ENCODE data around the gene GAS5.

GAS5 gene

DNA sequence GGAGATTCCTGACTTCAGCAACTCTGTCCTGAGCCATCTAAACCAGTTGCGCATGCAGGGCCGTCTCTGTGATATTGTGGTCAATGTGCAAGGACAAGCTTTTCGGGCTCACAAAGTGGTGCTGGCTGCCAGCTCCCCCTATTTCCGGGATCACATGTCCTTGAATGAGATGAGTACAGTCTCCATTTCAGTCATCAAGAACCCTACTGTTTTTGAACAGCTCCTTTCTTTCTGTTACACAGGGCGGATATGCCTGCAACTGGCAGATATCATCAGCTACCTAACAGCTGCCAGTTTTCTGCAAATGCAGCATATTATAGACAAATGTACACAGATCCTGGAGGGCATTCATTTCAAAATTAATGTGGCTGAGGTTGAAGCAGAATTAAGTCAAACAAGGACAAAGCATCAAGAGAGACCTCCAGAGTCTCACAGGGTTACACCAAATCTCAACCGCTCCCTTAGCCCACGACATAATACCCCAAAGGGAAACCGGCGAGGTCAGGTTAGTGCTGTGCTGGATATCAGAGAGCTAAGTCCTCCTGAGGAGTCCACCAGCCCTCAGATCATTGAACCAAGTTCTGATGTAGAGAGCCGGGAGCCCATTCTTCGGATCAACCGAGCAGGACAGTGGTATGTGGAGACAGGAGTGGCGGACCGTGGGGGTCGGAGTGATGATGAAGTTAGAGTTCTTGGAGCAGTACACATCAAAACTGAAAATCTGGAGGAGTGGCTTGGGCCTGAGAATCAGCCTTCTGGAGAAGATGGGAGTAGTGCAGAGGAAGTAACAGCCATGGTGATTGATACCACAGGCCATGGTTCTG lies 2.7 kb upstream of the GAS5 start:
- Histone ChIP-seq H3K4me3 (ENCODE audit: low read length) (no peak overlapping the region), H3K27ac (ENCODE audit: low read length) (no peak overlapping the region), H3K9me3 (ENCODE audit: control insufficient read depth, insufficient read depth, low read length) (no peaks in the 10 kb centered on the region), H3K4me1 (ENCODE audit: control insufficient read depth, insufficient read depth, low read length) (no peaks in the 10 kb centered on the region), H3K27me3 (ENCODE audit: control insufficient read depth, insufficient read depth, low read length) (no peaks in the 10 kb centered on the region), H3K36me3 (ENCODE audit: control insufficient read depth, insufficient read depth, low read length) (peaks cover 18% of the 10 kb centered on the region; the same call in 1 of the 2 replicates)
- no peak for DNase-seq (ENCODE audit: low read depth, low spot score)
- no CpG with 5 or more reads among the region's 15 CpGs for WGBS (ENCODE audit: insufficient coverage, insufficient read length)

DNA sequence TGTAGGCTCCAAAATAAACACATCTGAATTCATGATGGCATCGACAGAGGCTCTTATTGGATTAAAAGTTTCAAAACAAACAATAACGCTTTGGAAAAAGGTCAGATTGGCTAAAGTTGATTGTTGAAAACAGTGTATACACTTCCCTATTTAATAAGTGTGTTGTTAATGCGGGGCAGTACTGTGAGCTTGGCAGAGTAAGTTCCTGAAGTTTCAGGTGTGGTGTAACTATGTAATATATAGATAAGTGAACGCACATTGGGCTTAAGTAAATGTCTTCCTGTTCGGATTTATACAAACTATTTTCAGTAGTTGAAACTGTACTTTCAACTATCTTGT lies 1.2 kb upstream of the GAS5 start:
- WGBS (ENCODE audit: insufficient coverage, insufficient read length), result no CpG with 5 or more reads among the region's 5 CpGs
- no peak overlapping the region for H3K27ac ChIP-seq (ENCODE audit: low read length)
- no peaks in the 10 kb centered on the region for H3K27me3 ChIP-seq (ENCODE audit: control insufficient read depth, insufficient read depth, low read length)
- H3K4me1 ChIP-seq (ENCODE audit: control insufficient read depth, insufficient read depth, low read length), result no peaks in the 10 kb centered on the region
- peaks cover 31% of the 10 kb centered on the region; the same call in 1 of the 2 replicates for H3K36me3 ChIP-seq (ENCODE audit: control insufficient read depth, insufficient read depth, low read length)
- DNase-seq (ENCODE audit: low read depth, low spot score), result no peak
- H3K4me3 ChIP-seq (ENCODE audit: low read length), result peak overlapping the region; percentile 87; the same call in 1 of the 2 replicates
- H3K9me3 ChIP-seq (ENCODE audit: control insufficient read depth, insufficient read depth, low read length), result no peaks in the 10 kb centered on the region

DNA sequence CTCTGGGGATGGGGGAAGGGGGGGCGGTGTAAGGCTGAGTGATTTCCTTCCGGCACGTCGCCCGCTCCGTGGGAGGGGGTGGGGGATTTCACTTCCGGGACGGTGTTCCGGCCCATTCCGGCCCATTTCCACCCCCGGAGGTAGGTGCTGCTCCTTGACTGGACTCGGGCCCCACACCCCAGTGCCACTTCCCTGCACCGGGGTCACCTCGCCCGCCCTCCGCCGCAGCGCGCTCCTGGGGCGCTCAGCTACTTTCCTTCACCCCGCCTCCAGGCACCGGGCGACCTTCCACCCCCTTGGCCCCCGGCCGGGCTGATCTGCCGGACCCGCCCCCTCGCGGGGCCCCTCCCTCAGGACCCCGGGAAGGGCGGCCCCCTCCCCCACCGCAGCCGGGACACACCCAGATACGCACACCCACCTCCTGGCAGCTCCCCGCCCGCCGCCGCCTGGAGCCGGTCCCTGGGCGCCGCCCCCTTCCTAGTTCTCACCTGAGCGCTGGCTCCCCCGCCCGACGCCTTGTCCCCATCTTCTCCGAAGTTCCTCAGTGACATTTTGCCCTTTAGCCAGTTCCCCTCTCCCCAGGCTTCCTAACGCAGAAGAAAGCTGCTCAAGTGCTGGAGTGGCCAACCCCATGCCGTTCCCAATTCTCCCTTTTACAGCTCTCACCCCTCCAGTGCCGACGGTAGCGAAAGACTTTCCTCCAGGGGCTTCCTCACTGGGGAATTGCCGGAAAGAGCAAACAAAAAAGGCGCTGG lies 654 bp upstream of the GAS5 start, which contains the start of gene ZBTB37:
Gene ZBTB37 (plus strand): TSS at position 115 of the 755 bp plus-strand sequence. CDS start 1,846 bp downstream, outside the sequence.
- peak; percentile 72 for DNase-seq (ENCODE audit: low read depth, low spot score)
- no peaks in the 10 kb centered on the region for H3K27me3 ChIP-seq (ENCODE audit: control insufficient read depth, insufficient read depth, low read length)
- peak within 1 kb of the TSS; percentile 98 for H3K4me3 ChIP-seq (ENCODE audit: low read length)
- H3K36me3 ChIP-seq (ENCODE audit: control insufficient read depth, insufficient read depth, low read length), result peaks cover 36% of the 10 kb centered on the region; the same call in 1 of the 2 replicates
- no peaks in the 10 kb centered on the region for H3K4me1 ChIP-seq (ENCODE audit: control insufficient read depth, insufficient read depth, low read length)
- WGBS (ENCODE audit: insufficient coverage, insufficient read length), result no CpG with 5 or more reads among the region's 53 CpGs
- H3K9me3 ChIP-seq (ENCODE audit: control insufficient read depth, insufficient read depth, low read length), result no peaks in the 10 kb centered on the region
- H3K27ac ChIP-seq (ENCODE audit: low read length), result peak within 1 kb of the TSS; percentile 13

DNA sequence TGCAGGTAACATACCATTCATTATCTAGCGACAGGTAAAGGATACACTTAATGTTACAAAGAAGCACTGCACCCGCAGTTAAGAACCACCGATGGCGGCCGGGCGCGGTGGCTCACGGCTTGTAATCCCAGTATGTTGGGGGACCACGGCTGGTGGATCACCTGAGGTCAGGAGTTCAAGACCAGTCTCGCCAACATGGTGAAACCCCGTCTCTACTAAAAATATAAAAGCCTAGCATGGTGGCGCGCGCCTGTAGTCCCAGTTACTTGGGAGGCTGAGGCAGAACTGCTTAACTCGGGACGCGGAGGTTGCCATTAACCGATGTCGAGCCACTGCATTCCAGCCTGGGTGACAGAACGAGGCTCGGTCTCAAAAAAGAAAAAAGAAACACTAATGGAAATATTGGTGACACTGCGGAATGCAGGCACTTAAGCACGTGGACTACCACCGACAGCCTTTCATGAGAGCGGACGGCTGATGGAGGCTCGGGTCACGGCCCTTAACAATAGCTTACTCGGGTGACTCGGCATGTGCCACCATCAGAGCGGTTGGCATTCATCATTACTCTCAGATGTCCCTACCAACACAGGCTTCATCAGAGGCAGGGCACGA lies 542 bp downstream of the GAS5 start:
- DNase-seq (ENCODE audit: low read depth, low spot score), result no peak
- WGBS (ENCODE audit: insufficient coverage, insufficient read length), result no CpG with 5 or more reads among the region's 32 CpGs
- H3K4me3 ChIP-seq (ENCODE audit: low read length), result peak overlapping the region; percentile 98
- no peaks in the 10 kb centered on the region for H3K9me3 ChIP-seq (ENCODE audit: control insufficient read depth, insufficient read depth, low read length)
- H3K36me3 ChIP-seq (ENCODE audit: control insufficient read depth, insufficient read depth, low read length), result peaks cover 39% of the 10 kb centered on the region; the same call in 1 of the 2 replicates
- no peaks in the 10 kb centered on the region for H3K27me3 ChIP-seq (ENCODE audit: control insufficient read depth, insufficient read depth, low read length)
- peak overlapping the region; percentile 13 for H3K27ac ChIP-seq (ENCODE audit: low read length)
- H3K4me1 ChIP-seq (ENCODE audit: control insufficient read depth, insufficient read depth, low read length), result no peaks in the 10 kb centered on the region

DNA sequence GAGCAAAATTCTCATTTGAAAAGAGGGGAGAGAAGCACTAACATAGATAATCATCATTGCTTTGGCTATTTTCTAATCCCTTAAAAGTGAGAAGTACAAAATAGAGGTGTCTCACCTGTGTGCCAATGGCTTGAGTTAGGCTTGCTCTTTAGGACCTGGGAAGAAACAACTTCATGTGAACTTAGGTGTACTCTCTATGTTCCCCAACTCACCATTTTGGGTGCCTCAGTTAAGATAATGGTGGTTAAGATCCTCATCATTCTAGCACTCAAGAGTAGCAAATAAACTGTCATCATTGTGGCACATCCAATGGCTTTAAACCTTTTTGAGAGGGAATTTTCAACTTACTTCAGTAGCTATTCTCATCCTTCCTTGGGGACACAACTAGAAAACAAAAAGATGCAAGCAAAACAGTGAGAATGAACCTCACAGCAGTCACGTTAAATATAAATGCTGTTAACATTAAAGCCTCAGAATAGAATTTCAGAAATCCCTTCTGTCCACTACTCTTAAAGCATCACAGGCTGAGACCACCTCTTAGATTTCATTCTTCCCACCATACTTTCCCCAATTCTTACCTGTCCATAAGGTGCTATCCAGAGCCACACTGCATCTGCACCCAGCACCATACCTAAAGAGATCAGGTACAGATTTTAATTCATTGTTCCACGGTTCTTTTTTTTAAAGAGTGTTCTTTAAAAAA lies 1.2 kb downstream of the GAS5 start:
- Histone ChIP-seq H3K27ac (ENCODE audit: low read length) (peak overlapping the region; percentile 25), H3K27me3 (ENCODE audit: control insufficient read depth, insufficient read depth, low read length) (no peaks in the 10 kb centered on the region), H3K4me1 (ENCODE audit: control insufficient read depth, insufficient read depth, low read length) (no peaks in the 10 kb centered on the region), H3K36me3 (ENCODE audit: control insufficient read depth, insufficient read depth, low read length) (peaks cover 39% of the 10 kb centered on the region; the same call in 1 of the 2 replicates), H3K4me3 (ENCODE audit: low read length) (peak overlapping the region; percentile 98), H3K9me3 (ENCODE audit: control insufficient read depth, insufficient read depth, low read length) (no peaks in the 10 kb centered on the region)
- WGBS (ENCODE audit: insufficient coverage, insufficient read length), result no CpG with 5 or more reads among the region's 2 CpGs
- no peak for DNase-seq (ENCODE audit: low read depth, low spot score)

DNA sequence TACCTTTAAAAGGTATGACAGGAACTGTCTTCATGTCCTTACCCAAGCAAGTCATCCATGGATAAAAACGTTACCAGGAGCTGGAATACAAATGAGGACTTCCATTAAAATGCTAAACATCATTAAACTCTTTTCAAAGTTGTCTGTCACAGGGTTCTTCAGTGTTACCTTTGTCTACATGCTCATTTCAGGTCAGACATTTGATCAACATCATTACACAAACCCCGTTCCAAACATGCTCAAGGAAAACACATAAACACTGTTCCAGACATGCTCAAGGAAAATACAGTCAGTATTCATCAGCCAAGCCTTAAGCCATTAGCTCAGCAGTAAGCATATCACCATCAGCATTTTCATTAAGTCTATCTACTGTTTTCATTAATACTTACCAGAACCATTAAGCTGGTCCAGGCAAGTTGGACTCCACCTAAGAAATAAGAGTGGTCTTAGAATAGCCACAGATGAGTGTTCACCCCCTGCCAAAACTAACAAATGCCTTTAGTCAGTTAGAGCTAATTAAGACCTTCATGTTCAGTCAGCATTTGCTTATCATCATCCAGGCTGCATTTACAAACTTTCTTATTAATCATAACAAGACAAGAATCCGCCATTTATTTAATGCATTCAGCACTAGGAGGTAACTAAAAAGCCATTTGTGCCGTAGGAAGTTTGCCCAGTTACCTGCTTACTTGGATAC lies 2.2 kb downstream of the GAS5 start:
- peak overlapping the region; percentile 25 for H3K27ac ChIP-seq (ENCODE audit: low read length)
- DNase-seq (ENCODE audit: low read depth, low spot score), result no peak
- WGBS (ENCODE audit: insufficient coverage, insufficient read length), result no CpG with 5 or more reads among the region's 4 CpGs
- peaks cover 39% of the 10 kb centered on the region; the same call in 1 of the 2 replicates for H3K36me3 ChIP-seq (ENCODE audit: control insufficient read depth, insufficient read depth, low read length)
- H3K9me3 ChIP-seq (ENCODE audit: control insufficient read depth, insufficient read depth, low read length), result no peaks in the 10 kb centered on the region
- H3K4me1 ChIP-seq (ENCODE audit: control insufficient read depth, insufficient read depth, low read length), result no peaks in the 10 kb centered on the region
- H3K4me3 ChIP-seq (ENCODE audit: low read length), result peak overlapping the region; percentile 98; the same call in 1 of the 2 replicates
- H3K27me3 ChIP-seq (ENCODE audit: control insufficient read depth, insufficient read depth, low read length), result no peaks in the 10 kb centered on the region

DNA sequence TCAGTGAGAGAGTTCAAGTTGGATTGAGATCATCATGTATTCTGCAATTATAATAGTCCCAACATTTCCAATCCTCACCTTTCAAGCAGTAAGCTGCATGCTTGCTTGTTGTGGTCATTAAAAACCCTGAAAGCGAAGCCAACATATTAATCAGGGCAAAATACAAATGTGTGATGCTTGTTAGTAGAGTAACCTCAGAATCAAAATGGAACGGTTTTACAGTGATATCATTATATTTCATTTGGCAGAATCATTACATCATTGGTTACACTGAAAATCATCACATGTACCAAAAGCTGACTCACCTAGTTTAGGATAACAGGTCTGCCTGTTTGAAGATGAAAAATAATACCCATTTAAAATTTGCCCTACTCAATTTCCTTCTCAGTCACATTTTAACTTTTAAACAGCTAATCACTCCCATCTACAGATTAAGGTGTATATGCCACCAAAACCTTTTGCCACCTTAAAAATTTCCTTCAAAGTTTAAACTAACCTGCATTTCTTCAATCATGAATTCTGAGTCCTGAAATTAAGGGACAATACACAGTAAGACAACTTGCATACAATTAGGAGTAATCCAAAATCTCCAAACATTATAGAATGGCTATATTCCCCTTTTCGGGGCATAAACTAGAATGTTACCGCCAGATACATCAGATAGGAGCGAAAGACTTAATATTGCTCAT lies 3.5 kb downstream of the GAS5 start:
- H3K27me3 ChIP-seq (ENCODE audit: control insufficient read depth, insufficient read depth, low read length), result no peaks in the 10 kb centered on the region
- no CpG with 5 or more reads among the region's 5 CpGs for WGBS (ENCODE audit: insufficient coverage, insufficient read length)
- DNase-seq (ENCODE audit: low read depth, low spot score), result no peak
- H3K27ac ChIP-seq (ENCODE audit: low read length), result no peak overlapping the region
- no peaks in the 10 kb centered on the region for H3K4me1 ChIP-seq (ENCODE audit: control insufficient read depth, insufficient read depth, low read length)
- H3K36me3 ChIP-seq (ENCODE audit: control insufficient read depth, insufficient read depth, low read length), result peaks cover 39% of the 10 kb centered on the region; the same call in 1 of the 2 replicates
- no peaks in the 10 kb centered on the region for H3K9me3 ChIP-seq (ENCODE audit: control insufficient read depth, insufficient read depth, low read length)
- H3K4me3 ChIP-seq (ENCODE audit: low read length), result no peak overlapping the region

DNA sequence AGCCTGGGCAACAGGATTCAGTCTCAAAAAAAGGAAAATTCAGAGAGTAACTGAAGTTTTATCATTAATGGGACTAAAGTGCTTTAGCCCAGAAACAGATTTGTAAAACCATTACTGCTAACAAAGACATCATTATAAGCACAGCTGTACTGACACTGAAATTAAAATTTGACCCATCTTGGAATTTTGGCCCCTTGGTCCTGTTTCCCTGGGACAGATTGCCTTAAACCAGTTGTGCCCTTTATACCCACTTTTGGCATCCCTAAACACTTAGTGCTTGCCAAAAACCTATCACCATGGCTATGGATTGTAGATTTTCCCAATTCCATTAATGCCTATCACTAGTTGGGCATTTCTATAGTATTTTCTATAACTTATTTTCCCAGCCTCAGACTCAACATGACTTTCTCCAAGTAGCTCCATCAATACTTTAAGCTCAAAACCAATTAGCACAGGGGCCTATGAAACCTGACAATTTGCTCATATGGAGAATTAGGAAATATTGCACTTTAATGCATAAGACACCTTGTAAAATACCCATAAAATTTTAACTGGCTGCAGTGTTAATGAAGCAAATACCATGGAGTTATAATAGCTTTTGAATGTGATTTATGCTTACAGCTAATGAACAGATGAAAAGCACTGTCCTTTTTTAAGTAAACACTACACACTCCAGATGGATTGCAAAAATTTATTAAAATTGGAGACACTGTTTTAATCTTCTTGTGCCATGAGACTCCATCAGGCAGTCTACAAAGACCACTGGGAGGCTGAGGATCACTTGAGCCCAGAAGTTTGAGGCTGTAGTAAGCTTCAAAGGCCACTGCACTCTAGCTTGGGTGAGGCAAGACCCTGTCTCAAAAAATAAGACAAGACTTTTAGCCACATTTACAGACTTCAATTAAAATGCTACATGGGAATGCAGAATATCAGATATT lies 4.3 kb downstream of the GAS5 start:
- peaks cover 39% of the 10 kb centered on the region; the same call in 1 of the 2 replicates for H3K36me3 ChIP-seq (ENCODE audit: control insufficient read depth, insufficient read depth, low read length)
- no peak overlapping the region for H3K27ac ChIP-seq (ENCODE audit: low read length)
- DNase-seq (ENCODE audit: low read depth, low spot score), result no peak

More for the DNA sequence above, 4.3 kb downstream of the GAS5 start:
- Histone ChIP-seq H3K27me3 (ENCODE audit: control insufficient read depth, insufficient read depth, low read length) (no peaks in the 10 kb centered on the region), H3K9me3 (ENCODE audit: control insufficient read depth, insufficient read depth, low read length) (no peaks in the 10 kb centered on the region), H3K4me3 (ENCODE audit: low read length) (no peak overlapping the region), H3K4me1 (ENCODE audit: control insufficient read depth, insufficient read depth, low read length) (no peaks in the 10 kb centered on the region)
